Measurements from ENCODE around the gene SF3A1.

SF3A1 gene

DNA sequence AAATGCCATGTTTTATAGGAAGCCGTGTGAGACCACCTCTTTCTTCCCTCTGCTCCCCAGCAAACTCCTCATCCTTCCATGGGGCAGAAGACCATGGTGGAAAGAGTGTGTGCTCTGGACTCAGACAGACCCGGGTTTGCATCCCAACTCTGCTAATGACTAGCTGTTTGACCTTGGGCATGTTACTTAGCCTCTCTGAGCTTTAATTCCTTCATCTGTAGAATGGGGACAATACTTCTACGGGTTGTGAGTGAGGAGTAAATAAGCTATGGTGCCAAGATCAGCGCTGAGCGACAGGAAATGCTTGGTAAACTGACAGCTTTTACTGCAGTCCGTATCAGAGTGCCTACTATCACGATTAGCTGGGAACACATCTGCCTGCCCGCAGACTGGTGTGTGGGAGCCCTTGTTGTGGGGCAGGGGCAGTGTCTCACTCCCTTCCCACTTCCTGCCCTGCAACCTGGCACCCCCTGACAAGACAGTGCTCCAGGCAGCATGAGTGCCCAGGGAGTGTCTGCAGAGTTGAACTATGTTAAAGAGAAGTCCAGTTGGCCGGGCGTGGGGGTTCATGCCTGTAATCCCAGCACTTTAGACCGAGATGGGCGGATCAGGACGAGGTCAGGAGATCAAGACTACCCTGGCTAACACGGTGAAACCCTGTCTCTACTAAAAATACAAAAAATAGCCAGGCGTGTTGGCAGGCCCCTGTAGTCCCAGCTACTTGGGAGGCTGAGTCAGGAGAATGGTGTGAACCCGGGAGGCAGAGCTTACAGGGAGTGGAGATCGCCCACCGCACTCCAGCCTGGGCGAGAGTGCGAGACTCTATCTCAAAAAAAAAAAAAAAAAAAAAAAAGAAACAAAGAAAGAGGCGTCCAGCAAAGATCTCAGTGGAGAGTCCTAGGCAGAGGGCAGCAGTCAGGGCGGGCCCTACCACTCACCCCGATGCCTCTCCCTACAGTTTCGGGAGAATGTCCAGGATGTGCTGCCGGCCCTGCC, 42.3 kb upstream of the SF3A1 start:
- H3K4me1 ChIP-seq (ENCODE audit: control insufficient read depth in 2 of 2, insufficient read depth in 2 of 2, low read length in 2 of 2): peaks cover 10 to 12% of the 10 kb centered on the region in 2 donors
- H3K9ac ChIP-seq (ENCODE audit: low read depth in 1 of 2, low read length in 2 of 2): no peak overlapping the region
- H3K27me3 ChIP-seq (ENCODE audit: control insufficient read depth in 2 of 2, insufficient read depth in 2 of 2, low read length in 2 of 2): peaks cover 13 to 17% of the 10 kb centered on the region in 2 donors
- H3K4me3 ChIP-seq (ENCODE audit: low read length in 2 of 2): no peak overlapping the region
- H3K9me3 ChIP-seq (ENCODE audit: control insufficient read depth in 2 of 2, low read length in 2 of 2): no peaks in the 10 kb centered on the region
- H3K27ac ChIP-seq (ENCODE audit: low read depth in 2 of 2, low read length in 2 of 2): no peak overlapping the region
- no peaks in the 10 kb centered on the region for H3K36me3 ChIP-seq (ENCODE audit: control insufficient read depth in 2 of 2, insufficient read depth in 2 of 2, low read length in 2 of 2)

DNA sequence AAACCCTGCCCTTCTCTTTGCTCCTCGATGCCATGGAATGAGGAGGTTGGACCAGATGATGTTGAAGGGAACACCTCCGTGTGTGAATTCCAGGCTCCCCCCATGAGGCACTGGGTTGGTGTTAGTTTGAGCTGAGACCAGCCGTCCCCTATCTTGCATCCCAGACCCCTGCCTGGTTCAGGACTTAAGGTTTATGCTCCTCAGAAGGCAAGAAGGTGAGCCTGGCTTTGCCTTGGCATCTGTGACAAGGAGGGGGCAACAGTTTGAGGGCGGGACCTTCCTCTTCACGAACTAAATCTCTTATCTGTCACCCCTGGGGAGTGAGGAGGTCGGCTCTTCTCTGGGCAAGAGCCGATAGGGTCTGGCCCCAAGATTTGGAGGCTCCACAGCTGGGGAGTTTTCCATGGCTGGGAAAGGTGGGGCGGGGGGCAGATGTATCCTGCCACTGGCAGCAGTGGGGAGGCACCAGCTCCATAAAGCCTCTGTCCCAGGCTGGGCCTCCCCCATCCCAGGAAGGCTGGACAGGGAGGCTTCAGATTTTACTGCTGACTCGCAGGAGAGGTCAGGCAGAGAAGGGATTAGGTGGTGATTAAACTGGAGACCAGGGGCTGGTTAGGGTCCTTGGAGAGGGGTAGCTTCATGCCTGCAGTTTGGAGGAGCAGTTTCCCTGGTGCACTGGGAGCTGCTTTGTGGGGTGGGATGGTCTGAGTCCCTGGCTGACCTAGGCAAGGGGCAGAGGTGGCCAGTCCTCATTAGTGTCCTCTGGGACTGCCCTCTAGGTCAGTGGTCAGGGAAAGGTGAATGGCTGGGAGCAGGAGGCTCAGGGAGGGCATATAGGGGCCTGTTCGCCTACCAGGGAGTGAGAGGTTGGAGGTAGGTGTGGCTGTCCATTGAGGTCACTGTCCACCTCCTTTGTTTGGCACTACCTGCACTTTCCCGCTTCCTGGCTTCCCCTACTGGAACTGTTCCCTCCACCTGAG, 41.3 kb upstream of the SF3A1 start:
- Histone ChIP-seq H3K27me3 (ENCODE audit: control insufficient read depth in 2 of 2, insufficient read depth in 2 of 2, low read length in 2 of 2) (peaks cover 13 to 17% of the 10 kb centered on the region in 2 donors), H3K36me3 (ENCODE audit: control insufficient read depth in 2 of 2, insufficient read depth in 2 of 2, low read length in 2 of 2) (no peaks in the 10 kb centered on the region), H3K9ac (ENCODE audit: low read depth in 1 of 2, low read length in 2 of 2) (peak overlapping the region in 1 of 2 donors; percentile 40), H3K4me3 (ENCODE audit: low read length in 2 of 2) (peak overlapping the region; percentile 47 to 63), H3K4me1 (ENCODE audit: control insufficient read depth in 2 of 2, insufficient read depth in 2 of 2, low read length in 2 of 2) (peaks cover 10 to 12% of the 10 kb centered on the region in 2 donors), H3K9me3 (ENCODE audit: control insufficient read depth in 2 of 2, low read length in 2 of 2) (no peaks in the 10 kb centered on the region), H3K27ac (ENCODE audit: low read depth in 2 of 2, low read length in 2 of 2) (no peak overlapping the region)

DNA sequence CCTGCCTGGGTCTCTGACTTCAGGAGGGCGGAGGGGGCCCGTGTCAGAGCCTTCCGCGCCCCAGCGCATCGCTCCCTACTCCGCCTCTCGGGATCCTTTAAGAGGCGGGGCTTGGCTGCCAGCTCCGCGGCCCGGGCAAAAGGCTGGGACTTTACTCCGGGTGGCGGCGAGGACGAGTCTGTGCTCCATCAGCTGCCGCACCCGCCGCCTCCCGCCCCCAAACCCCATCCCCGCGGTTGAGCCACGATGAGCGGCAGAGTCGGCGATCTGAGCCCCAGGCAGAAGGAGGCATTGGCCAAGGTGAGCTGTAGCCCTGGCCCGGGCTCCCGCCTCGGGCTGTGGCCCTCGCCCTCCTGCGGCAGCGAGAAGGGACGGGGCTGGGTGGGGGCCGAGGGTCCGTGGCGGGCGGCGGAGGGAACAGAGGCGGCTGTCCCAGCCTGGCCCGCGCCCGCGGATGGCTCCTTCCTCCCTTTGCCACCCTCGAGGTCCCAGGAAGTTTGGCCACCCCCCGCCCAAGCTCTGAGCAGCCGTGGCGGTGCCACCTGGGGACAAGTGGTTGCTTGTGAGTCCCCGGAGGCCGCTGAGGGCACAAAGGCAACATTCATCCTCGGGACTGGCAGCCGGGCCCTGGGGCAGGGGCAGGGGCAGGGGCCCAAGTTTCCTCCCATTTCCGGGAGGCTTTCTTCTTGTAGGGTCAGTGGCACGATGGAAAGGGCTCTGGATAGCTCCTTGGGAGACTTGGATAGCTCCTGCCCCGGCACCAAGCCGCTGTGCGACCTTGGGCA, 40.4 kb upstream of the SF3A1 start, which contains the start of gene SEC14L2:
Gene SEC14L2, plus strand, starts transcription at position 148 of the 785 bp plus-strand sequence. Its CDS starts 99 bp downstream, at position 247.
- Histone ChIP-seq H3K27ac (ENCODE audit: low read depth in 2 of 2, low read length in 2 of 2) (no peak within 1 kb of the TSS), H3K36me3 (ENCODE audit: control insufficient read depth in 2 of 2, insufficient read depth in 2 of 2, low read length in 2 of 2) (no peaks in the 10 kb centered on the region), H3K4me1 (ENCODE audit: control insufficient read depth in 2 of 2, insufficient read depth in 2 of 2, low read length in 2 of 2) (peaks cover 10 to 12% of the 10 kb centered on the region in 2 donors), H3K27me3 (ENCODE audit: control insufficient read depth in 2 of 2, insufficient read depth in 2 of 2, low read length in 2 of 2) (peaks cover 13 to 17% of the 10 kb centered on the region in 2 donors), H3K4me3 (ENCODE audit: low read length in 2 of 2) (peak within 1 kb of the TSS; percentile 47 to 63), H3K9me3 (ENCODE audit: control insufficient read depth in 2 of 2, low read length in 2 of 2) (no peaks in the 10 kb centered on the region), H3K9ac (ENCODE audit: low read depth in 1 of 2, low read length in 2 of 2) (peak within 1 kb of the TSS in 1 of 2 donors; percentile 40)

DNA sequence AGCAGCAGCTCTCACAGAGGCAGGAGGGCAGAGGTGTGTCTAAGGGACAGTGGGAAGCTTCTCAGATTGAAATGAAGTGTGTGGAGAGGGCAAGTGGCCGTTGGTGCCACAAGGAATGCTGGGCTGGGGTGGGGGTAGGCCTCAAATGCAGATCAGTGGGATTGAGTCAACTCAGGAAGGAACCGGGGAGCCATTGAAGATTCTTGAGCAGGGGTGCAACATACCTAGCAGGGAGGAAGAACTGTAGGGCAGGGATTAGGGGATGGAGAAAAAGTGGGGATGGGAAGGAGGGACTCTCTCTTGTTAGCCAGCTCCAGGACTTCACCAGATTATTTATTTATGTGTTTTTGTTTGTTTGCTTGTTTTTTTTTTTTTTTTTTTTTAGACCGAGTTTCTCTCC, 37.2 kb upstream of the SF3A1 start:
- H3K4me3 ChIP-seq (ENCODE audit: low read length in 2 of 2): no peak overlapping the region
- H3K27me3 ChIP-seq (ENCODE audit: control insufficient read depth in 2 of 2, insufficient read depth in 2 of 2, low read length in 2 of 2): peaks cover 12 to 13% of the 10 kb centered on the region in 2 donors
- H3K27ac ChIP-seq (ENCODE audit: low read depth in 2 of 2, low read length in 2 of 2): no peak overlapping the region

DNA sequence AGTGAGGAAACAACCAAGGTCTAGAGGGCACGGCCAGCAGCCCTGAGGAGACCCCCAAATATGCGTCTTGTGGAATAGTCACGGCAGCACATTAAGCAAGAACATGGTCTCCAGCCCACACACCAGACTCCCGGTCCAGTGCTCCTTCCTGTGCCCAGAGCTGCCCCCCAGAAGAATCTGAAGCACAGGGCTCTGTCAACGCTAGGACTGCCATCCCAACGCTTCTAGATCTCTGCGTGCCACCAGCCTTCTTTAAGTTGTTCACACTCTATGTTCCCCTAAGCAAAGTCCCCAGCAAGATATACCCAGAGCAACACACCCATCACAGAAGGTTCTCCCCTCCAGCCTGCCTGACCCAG, 36.6 kb upstream of the SF3A1 start:
- Histone ChIP-seq H3K4me3 (ENCODE audit: low read length in 2 of 2) (no peak overlapping the region), H3K27ac (ENCODE audit: low read depth in 2 of 2, low read length in 2 of 2) (no peak overlapping the region), H3K9me3 (ENCODE audit: control insufficient read depth in 2 of 2, low read length in 2 of 2) (no peaks in the 10 kb centered on the region), H3K27me3 (ENCODE audit: control insufficient read depth in 2 of 2, insufficient read depth in 2 of 2, low read length in 2 of 2) (peaks cover 10 to 12% of the 10 kb centered on the region in 2 donors), H3K36me3 (ENCODE audit: control insufficient read depth in 2 of 2, insufficient read depth in 2 of 2, low read length in 2 of 2) (no peaks in the 10 kb centered on the region), H3K9ac (ENCODE audit: low read depth in 1 of 2, low read length in 2 of 2) (no peak overlapping the region), H3K4me1 (ENCODE audit: control insufficient read depth in 2 of 2, insufficient read depth in 2 of 2, low read length in 2 of 2) (peaks cover 10 to 12% of the 10 kb centered on the region in 2 donors)

More for the DNA sequence above, 37.2 kb upstream of the SF3A1 start:
- Histone ChIP-seq H3K36me3 (ENCODE audit: control insufficient read depth in 2 of 2, insufficient read depth in 2 of 2, low read length in 2 of 2) (no peaks in the 10 kb centered on the region), H3K9me3 (ENCODE audit: control insufficient read depth in 2 of 2, low read length in 2 of 2) (no peaks in the 10 kb centered on the region), H3K9ac (ENCODE audit: low read depth in 1 of 2, low read length in 2 of 2) (no peak overlapping the region), H3K4me1 (ENCODE audit: control insufficient read depth in 2 of 2, insufficient read depth in 2 of 2, low read length in 2 of 2) (peaks cover 10 to 12% of the 10 kb centered on the region in 2 donors)

DNA sequence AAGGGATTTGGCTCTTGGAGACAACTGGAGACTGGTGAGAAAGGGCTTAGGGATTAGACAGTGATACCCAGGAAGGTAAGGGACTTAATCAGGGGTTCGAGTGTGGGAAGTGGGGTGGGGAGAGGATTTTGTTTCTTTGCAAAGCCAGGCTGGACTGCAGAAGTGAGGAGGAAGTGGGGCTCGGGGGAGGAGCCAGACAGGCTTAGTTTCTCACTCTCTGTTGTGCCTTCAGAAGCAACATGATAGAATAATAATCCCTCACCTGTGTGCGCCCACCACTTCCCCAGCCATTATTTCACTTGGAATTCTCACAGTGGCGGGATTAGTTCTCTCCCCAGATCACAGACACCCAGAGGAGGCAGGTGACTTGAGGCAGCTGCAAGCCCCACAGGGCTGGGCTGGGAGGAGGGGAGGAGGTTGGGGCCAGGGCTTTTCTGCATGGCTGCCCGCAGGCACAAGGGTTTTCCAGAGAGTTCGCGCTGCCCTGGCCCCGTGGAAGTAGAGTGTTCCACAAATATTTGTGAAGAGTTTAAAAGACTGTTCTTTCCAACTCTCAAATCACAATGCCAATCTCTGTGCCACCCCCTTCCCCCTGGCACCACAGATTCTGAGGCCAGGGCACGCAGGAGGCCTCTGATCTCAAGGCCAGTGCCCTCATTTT, 36.1 kb upstream of the SF3A1 start:
- H3K4me1 ChIP-seq (ENCODE audit: control insufficient read depth in 2 of 2, insufficient read depth in 2 of 2, low read length in 2 of 2): peaks cover 6 to 10% of the 10 kb centered on the region in 2 donors
- H3K4me3 ChIP-seq (ENCODE audit: low read length in 2 of 2): no peak overlapping the region
- no peak overlapping the region for H3K27ac ChIP-seq (ENCODE audit: low read depth in 2 of 2, low read length in 2 of 2)
- H3K9me3 ChIP-seq (ENCODE audit: control insufficient read depth in 2 of 2, low read length in 2 of 2): no peaks in the 10 kb centered on the region
- no peak overlapping the region for H3K9ac ChIP-seq (ENCODE audit: low read depth in 1 of 2, low read length in 2 of 2)
- peaks cover 6 to 9% of the 10 kb centered on the region in 2 donors for H3K27me3 ChIP-seq (ENCODE audit: control insufficient read depth in 2 of 2, insufficient read depth in 2 of 2, low read length in 2 of 2)
- H3K36me3 ChIP-seq (ENCODE audit: control insufficient read depth in 2 of 2, insufficient read depth in 2 of 2, low read length in 2 of 2): no peaks in the 10 kb centered on the region

- H3K4me3 ChIP-seq (ENCODE audit: low read length in 2 of 2): no peak overlapping the region
- peaks cover 7 to 10% of the 10 kb centered on the region in 2 donors for H3K4me1 ChIP-seq (ENCODE audit: control insufficient read depth in 2 of 2, insufficient read depth in 2 of 2, low read length in 2 of 2)
- H3K27me3 ChIP-seq (ENCODE audit: control insufficient read depth in 2 of 2, insufficient read depth in 2 of 2, low read length in 2 of 2): peaks cover 0 to 4% of the 10 kb centered on the region in 2 donors
- H3K9ac ChIP-seq (ENCODE audit: low read depth in 1 of 2, low read length in 2 of 2): peak overlapping the region in 1 of 2 donors; percentile 38
- no peaks in the 10 kb centered on the region for H3K9me3 ChIP-seq (ENCODE audit: control insufficient read depth in 2 of 2, low read length in 2 of 2)
- H3K36me3 ChIP-seq (ENCODE audit: control insufficient read depth in 2 of 2, insufficient read depth in 2 of 2, low read length in 2 of 2): no peaks in the 10 kb centered on the region
- H3K27ac ChIP-seq (ENCODE audit: low read depth in 2 of 2, low read length in 2 of 2): no peak overlapping the region
Observed at GRCh38 chr22:30390974-30391691, 34.4 kb upstream of the SF3A1 start.

GRCh38 chr22:30386960-30387827, 30.5 kb upstream of the SF3A1 start, which contains the start of gene RNF215:
Gene RNF215 (minus strand): TSS chr22:30387411. CDS start chr22:30387313, 98 bp downstream.
- H3K4me3 ChIP-seq (ENCODE audit: low read length in 2 of 2): peak within 1 kb of the TSS; percentile 71 to 73
- peak within 1 kb of the TSS; percentile 63 to 71 for H3K9ac ChIP-seq (ENCODE audit: low read depth in 1 of 2, low read length in 2 of 2)
- H3K9me3 ChIP-seq (ENCODE audit: control insufficient read depth in 2 of 2, low read length in 2 of 2): no peaks in the 10 kb centered on the region
- peak within 1 kb of the TSS in 1 of 2 donors; percentile 38 for H3K27ac ChIP-seq (ENCODE audit: low read depth in 2 of 2, low read length in 2 of 2)
- no peaks in the 10 kb centered on the region for H3K36me3 ChIP-seq (ENCODE audit: control insufficient read depth in 2 of 2, insufficient read depth in 2 of 2, low read length in 2 of 2)
- H3K27me3 ChIP-seq (ENCODE audit: control insufficient read depth in 2 of 2, insufficient read depth in 2 of 2, low read length in 2 of 2): no peaks in the 10 kb centered on the region
- peaks cover 7 to 10% of the 10 kb centered on the region in 2 donors for H3K4me1 ChIP-seq (ENCODE audit: control insufficient read depth in 2 of 2, insufficient read depth in 2 of 2, low read length in 2 of 2)

Data from mucosa of rectum (tissue), 2 donors.